Central memory CD8-positive, alpha-beta T cell (primary cell): ENCODE results near the gene MRTFA.
"Not testable (repeated sequence)": the region's sequence is repeated elsewhere in the genome, so short reads cannot be mapped to it uniquely, and the experiment has no call there.

Experiments
- ATAC-seq: fragments of 150-1000 bp; cut with Tn5 transposase; replicated peaks from 2 replicates; pipeline ENCODE4 v1.10.0; 2022; ENCODE audit warnings: mild to moderate bottlenecking, moderate FRiP score, moderate number of reproducible peaks; ENCODE audit not compliant: poor library complexity, severe bottlenecking; ENCODE audit errors: extremely low read depth
- DNase-seq, 2 donors: peaks; one replicate each; pipeline ENCODE4 v3.0.0; 2021; ENCODE audit warnings: low spot score in 2 of 2
- H3K27ac Mint-ChIP-seq: one replicate; pipeline ENCODE4 v1.8.0; 2022; ENCODE audit warnings: low read depth, mild to moderate bottlenecking, moderate library complexity, mixed read lengths
- H3K27me3 Mint-ChIP-seq: one replicate; pipeline ENCODE4 v1.8.0; 2022; ENCODE audit warnings: mixed read lengths
- H3K36me3 Mint-ChIP-seq: one replicate; pipeline ENCODE4 v1.8.0; 2022; ENCODE audit warnings: mild to moderate bottlenecking, moderate library complexity, mixed read lengths; ENCODE audit not compliant: insufficient read depth
- H3K4me1 Mint-ChIP-seq: one replicate; pipeline ENCODE4 v1.8.0; 2022; ENCODE audit warnings: mixed read lengths
- H3K4me3 Mint-ChIP-seq: one replicate; pipeline ENCODE4 v1.8.0; 2022; ENCODE audit warnings: mild to moderate bottlenecking, moderate library complexity, mixed read lengths
- H3K9me3 Mint-ChIP-seq: one replicate; pipeline ENCODE4 v1.8.0; 2022; ENCODE audit warnings: mixed read lengths

The MRTFA gene

DNA sequence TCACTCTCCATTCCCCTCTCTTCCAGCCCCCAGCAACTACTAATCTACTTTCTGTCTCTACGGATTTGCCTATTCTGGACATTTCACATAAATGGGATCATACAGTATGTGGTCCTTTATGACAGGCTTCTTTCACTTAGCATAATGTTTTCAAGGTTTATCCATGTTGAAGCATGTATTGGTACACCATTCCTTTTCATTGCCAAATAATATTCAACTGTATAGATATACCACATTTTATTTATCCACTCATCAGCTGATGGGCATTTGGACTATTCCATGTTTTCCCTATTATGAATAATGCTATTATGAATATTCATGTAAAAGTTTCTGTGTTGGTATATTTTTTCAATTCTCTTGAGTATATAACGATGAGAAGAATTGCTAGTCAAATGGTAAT is 54.5 kb downstream of the MRTFA start:
- DNase-seq (no peak), ATAC-seq (no peak)
- Mint-ChIP-seq H3K4me3 (no peak overlapping the region), H3K36me3 (peaks cover 7% of the 10 kb centered on the region), H3K27me3 (no peaks in the 10 kb centered on the region), H3K9me3 (no peaks in the 10 kb centered on the region), H3K27ac (peak overlapping the region; percentile 11), H3K4me1 (peaks cover 21% of the 10 kb centered on the region)

DNA sequence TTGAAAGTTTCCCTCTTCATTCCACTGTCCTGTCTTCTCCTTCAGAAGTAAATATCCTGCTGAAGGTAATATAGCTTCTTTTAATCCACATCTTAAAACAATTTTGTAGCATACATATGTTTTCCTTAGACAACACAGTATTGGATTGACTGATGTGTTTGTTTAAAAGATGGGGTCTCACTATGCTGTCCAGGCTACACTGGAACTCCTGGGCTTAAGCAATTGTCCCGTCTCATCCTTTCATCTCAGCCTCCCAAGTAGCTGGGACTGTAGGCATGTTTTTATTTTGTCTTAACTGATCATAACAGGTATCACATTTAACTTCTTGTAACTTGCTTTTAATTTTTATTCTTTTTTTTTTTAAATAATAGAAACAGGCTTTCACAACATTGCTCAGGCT is 55.9 kb downstream of the MRTFA start:
- no peak for ATAC-seq
- no peak overlapping the region for H3K4me3 Mint-ChIP-seq

DNA sequence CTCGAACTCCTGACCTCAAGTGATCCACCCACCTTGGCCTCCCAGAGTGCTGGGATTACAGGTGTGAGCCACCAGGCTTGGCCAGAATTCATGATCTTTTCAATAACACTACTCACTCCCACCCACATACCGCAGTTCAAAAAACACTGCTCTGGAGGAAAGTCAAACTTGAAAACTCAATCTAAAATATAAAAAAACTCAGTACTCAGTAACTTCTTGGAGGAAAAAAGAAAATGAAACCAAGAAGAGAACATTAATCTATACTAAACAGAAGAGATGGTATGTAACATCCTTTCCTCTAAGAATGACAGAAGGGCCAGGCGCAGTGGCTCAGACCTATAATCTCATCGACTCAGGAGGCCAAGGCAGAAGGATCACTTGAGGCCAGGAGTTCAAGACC is 58.3 kb downstream of the MRTFA start:
- H3K4me1 Mint-ChIP-seq, result peaks cover 15% of the 10 kb centered on the region
- no peak overlapping the region for H3K4me3 Mint-ChIP-seq
- H3K27ac Mint-ChIP-seq, result no peak overlapping the region
- DNase-seq (no peak), ATAC-seq (no peak)
- no peaks in the 10 kb centered on the region for H3K9me3 Mint-ChIP-seq
- H3K27me3 Mint-ChIP-seq, result no peaks in the 10 kb centered on the region
- peaks cover 2% of the 10 kb centered on the region for H3K36me3 Mint-ChIP-seq

More for the DNA sequence above, 55.9 kb downstream of the MRTFA start:
- Mint-ChIP-seq H3K9me3 (no peaks in the 10 kb centered on the region), H3K4me1 (peaks cover 17% of the 10 kb centered on the region), H3K27ac (no peak overlapping the region), H3K27me3 (no peaks in the 10 kb centered on the region), H3K36me3 (peaks cover 2% of the 10 kb centered on the region)
- no peak for DNase-seq

DNA sequence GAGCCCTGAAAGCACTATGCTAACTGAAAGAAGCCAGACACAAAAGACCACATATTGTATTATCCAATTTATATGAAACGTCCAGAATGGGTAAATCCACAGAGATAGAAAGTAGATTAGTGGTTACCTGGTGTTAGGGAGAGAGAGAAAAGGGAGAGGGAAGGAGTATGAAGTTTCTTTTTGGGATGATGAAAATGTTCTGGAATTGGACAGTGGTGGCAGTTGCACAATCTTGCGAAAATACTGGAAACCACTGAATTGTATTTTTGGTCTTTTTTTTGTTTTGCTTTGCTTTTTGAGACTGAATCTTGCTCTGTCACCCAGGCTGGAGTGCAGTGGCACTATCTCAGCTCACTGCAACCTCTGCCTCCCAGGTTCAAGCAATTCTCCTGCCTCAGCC is 63.5 kb downstream of the MRTFA start:
- peaks cover 3% of the 10 kb centered on the region for H3K36me3 Mint-ChIP-seq
- ATAC-seq (no peak), DNase-seq (no peak)
- H3K4me1 Mint-ChIP-seq, result peaks cover 23% of the 10 kb centered on the region
- H3K27me3 Mint-ChIP-seq, result no peaks in the 10 kb centered on the region
- H3K9me3 Mint-ChIP-seq, result peaks cover 5% of the 10 kb centered on the region
- no peak overlapping the region for H3K4me3 Mint-ChIP-seq
- no peak overlapping the region for H3K27ac Mint-ChIP-seq

DNA sequence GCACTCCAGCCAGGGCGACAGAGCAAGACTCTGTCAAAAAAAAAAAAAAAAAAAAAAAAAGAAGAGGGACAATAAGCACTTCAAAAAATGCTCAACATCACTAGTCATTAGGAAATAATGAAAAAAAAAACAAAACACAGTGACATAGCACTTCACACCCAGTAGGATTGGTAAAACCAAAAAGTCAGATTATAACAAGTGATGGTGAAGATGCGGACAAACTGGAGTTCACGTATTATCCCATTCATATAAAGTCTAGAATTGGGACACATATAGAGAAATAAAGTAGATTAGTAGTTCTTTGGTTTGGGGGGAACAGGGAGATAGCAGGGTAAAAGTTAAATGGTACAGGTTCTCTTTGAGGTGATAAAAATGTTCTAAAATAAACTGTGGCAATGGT is 64.6 kb downstream of the MRTFA start:
- Mint-ChIP-seq H3K27me3 (no peaks in the 10 kb centered on the region), H3K27ac (no peak overlapping the region), H3K9me3 (peaks cover 5% of the 10 kb centered on the region), H3K4me1 (peaks cover 22% of the 10 kb centered on the region), H3K36me3 (peaks cover 3% of the 10 kb centered on the region), H3K4me3 (no peak overlapping the region)
- no peak for ATAC-seq
- DNase-seq, result no peak

DNA sequence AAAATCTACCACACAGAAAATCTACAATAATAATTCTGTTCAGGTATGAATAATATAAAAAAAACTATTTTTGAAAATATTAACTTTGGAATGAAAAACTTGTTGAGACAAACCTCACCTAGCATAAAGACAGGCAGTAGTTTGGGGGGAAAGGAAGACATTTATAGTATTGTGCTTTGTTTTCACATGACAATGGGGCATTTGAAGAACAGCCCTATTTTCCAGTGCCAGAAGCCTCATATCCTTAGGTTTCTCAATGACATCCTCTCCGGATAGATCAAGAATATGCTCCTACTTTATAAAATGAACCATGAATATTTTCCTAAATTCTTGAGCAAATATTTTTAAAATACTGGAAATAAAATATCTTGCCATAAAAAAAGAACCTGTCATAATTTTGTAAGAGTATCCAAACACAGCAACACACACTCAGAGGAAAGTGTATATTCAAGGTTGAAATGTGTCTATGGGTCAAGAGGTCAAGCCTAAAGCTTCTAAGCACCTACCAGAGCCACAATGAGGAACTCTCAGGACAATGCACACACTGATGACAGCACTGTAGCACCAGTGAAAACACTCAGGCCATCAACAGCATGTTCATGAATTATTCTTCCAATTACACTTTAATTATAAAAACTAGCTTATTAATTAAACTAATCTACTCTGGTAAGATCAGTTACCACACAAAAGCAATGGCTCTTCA is 68.7 kb downstream of the MRTFA start:
- H3K27me3 Mint-ChIP-seq, result no peaks in the 10 kb centered on the region
- DNase-seq (no peak), ATAC-seq (no peak)
- peaks cover 30% of the 10 kb centered on the region for H3K4me1 Mint-ChIP-seq
- H3K36me3 Mint-ChIP-seq, result peaks cover 3% of the 10 kb centered on the region
- H3K4me3 Mint-ChIP-seq, result no peak overlapping the region
- peak overlapping the region; percentile 76 for H3K27ac Mint-ChIP-seq
- H3K9me3 Mint-ChIP-seq, result peaks cover 5% of the 10 kb centered on the region

DNA sequence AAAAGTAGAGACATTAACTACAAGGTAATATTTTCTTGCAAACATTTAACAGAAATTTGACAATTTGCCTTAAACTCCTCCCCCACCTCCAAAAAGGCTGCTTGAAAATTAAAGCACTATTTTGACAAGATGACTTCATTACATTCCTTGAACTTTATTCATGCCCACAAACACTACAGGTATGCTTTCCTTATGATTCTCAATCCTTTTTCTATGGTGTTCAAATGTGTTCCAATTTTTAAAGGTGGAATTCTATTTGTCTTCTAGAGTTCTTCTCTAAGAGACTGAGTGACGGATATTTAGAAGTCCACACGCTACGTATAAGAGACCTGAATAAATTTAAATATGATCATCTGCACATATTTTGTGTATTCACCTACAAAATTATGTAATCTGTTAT is 69.4 kb downstream of the MRTFA start:
- Mint-ChIP-seq H3K4me3 (no peak overlapping the region), H3K4me1 (peaks cover 31% of the 10 kb centered on the region), H3K27me3 (no peaks in the 10 kb centered on the region), H3K36me3 (peaks cover 3% of the 10 kb centered on the region), H3K9me3 (peaks cover 4% of the 10 kb centered on the region), H3K27ac (no peak overlapping the region)
- DNase-seq (no peak), ATAC-seq (no peak)

DNA sequence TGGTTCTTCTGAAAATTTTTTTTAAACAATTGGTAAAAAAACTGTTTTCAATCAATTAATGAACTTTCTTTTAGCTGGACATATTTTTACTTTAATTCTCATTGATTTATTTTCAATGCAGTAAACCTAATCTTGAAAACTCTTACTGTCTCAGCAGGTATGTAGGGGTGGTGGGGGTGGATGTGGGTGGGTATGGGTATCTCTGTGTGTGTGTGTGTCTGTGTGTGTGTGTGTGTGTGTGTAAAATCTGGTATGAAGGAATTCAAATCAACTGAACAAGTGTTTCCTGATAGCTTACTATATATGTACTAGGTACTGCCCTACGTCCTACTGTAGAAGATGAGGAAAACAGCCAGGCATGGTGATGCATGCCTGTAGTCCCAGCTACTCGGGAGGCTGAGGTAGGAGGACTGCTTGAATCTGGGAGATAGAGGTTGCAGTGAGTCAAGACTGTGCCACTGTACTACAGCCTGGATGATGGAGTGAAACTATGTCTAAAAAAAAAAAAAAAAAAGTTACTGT is 75.5 kb downstream of the MRTFA start:
- Mint-ChIP-seq H3K9me3 (no peaks in the 10 kb centered on the region), H3K36me3 (peaks cover 2% of the 10 kb centered on the region), H3K27ac (no peak overlapping the region), H3K27me3 (no peaks in the 10 kb centered on the region), H3K4me1 (peaks cover 27% of the 10 kb centered on the region), H3K4me3 (no peak overlapping the region)
- ATAC-seq (no peak), DNase-seq (no peak)

DNA sequence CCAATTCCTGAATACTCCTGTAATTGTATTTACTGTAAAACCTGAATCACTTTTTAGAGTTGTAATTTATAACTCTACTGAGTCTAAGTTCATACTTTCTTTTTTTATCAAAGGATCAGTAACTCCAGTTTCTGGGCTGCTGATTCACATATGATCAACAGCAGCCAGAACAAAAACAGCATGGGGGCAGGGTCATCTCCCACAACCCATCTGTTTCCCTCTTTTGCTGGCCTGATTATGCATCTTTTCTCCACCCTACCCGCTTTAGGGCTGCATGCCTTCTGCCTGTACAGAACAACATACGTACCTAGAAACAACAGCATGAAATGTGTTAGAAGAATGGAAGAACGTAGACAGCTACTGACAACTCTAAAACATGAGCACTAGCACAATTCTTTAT is 76.0 kb downstream of the MRTFA start:
- DNase-seq (no peak), ATAC-seq (no peak)
- no peak overlapping the region for H3K27ac Mint-ChIP-seq
- peaks cover 2% of the 10 kb centered on the region for H3K36me3 Mint-ChIP-seq
- no peaks in the 10 kb centered on the region for H3K27me3 Mint-ChIP-seq
- no peaks in the 10 kb centered on the region for H3K9me3 Mint-ChIP-seq
- H3K4me3 Mint-ChIP-seq, result no peak overlapping the region
- H3K4me1 Mint-ChIP-seq, result peaks cover 23% of the 10 kb centered on the region

DNA sequence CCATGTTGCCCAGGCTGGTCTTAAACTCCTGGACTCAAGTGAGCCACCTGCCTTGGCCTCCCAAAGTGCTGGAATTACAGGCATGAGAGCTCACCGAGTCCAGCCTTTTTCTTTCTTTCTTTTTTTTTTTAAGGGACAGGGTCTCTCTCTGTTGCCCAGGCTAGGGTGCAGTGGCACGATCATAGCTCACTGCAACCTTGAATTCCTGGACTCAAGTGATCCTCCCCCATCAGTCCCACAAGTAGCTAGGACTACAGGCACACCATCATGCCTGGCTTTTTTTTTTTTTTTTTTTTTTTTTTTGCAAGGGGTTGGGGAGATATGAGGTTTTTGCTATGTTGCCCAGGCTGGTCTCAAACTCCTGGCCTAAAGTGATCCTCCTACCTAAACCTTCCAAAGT is 78.5 kb downstream of the MRTFA start:
- Mint-ChIP-seq H3K27ac (no peak overlapping the region), H3K9me3 (peaks cover under 1% of the 10 kb centered on the region), H3K4me3 (no peak overlapping the region), H3K4me1 (peaks cover 26% of the 10 kb centered on the region), H3K36me3 (peaks cover 2% of the 10 kb centered on the region), H3K27me3 (no peaks in the 10 kb centered on the region)
- no peak for DNase-seq
- no peak for ATAC-seq

DNA sequence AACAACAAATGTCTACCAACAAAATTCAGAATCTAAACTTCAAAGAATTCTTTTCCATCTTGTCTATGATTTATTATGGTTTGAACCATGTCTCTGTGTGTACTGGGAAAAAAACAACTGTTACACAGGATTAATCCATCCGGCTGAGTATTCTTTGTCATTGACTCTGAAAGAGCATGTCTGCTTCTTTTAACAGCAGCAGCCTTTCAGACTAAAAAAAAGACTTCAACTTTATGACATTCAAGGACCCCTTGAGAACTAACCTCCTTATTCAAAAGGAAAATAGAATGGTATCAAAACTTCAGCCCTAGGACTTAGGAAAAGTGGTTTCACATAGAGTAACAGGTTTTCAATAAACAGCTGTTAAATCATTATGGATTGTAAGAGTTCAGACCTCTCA is 79.9 kb downstream of the MRTFA start:
- Mint-ChIP-seq H3K4me1 (peaks cover 27% of the 10 kb centered on the region), H3K27me3 (no peaks in the 10 kb centered on the region), H3K4me3 (no peak overlapping the region), H3K9me3 (peaks cover 6% of the 10 kb centered on the region), H3K27ac (peak overlapping the region; percentile 44), H3K36me3 (peaks cover 7% of the 10 kb centered on the region)
- DNase-seq (no peak), ATAC-seq (no peak)

DNA sequence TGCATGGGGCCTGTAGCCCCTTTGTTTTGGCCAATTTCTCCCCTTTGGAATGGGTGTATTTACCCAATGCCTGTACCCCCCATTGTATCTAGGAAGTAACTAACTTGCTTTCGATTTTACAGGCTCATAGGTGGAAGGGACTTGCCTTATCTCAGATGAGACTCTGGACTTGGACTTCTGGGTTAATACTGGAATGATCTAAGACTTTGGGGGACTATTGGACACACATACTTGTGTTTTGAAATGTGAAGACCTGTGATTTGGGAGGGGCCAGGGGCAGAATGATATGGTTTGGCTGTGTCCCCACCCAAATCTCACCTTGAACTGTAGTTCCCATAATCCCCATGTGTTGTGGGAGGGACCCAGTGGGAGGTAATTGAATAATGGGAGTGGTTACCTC is 82.5 kb downstream of the MRTFA start:
- H3K27ac Mint-ChIP-seq, H3K27me3 Mint-ChIP-seq, DNase-seq, H3K9me3 Mint-ChIP-seq, H3K36me3 Mint-ChIP-seq, H3K4me3 Mint-ChIP-seq, ATAC-seq: not testable (repeated sequence)
- peaks cover 24% of the 10 kb centered on the region for H3K4me1 Mint-ChIP-seq

DNA sequence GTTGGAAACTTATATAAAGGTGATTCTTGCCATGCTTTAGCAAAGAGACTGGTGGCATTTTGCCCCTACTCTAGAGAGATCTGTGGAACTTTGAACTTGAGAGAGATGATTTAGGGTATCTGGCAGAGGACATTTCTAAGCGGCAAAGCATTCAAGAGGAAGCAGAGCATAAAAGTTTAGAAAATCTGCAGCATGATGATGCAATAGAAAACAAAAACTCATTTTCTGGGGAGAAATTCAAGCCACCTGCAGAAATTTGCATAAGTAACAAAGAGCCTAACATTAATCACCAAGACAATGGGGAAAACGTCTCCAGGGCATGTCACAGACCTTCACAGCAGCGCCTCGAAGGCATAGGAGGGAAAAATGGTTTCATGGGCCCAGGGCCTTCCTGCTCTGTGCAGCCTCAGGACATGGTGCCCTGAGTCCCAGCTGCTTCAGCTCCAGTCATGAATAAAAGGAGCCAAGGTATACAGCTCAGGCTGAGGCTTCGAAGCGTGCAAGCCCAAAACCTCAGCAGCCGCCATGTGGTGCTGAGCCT is 83.4 kb downstream of the MRTFA start:
- DNase-seq, result no peak
- Mint-ChIP-seq H3K9me3 (peaks cover 6% of the 10 kb centered on the region), H3K27ac (no peak overlapping the region), H3K36me3 (peaks cover 7% of the 10 kb centered on the region), H3K27me3 (no peaks in the 10 kb centered on the region), H3K4me3 (no peak overlapping the region), H3K4me1 (peaks cover 26% of the 10 kb centered on the region)
- no peak for ATAC-seq
